Peyer's patch (tissue), 4 donors: Measurements from ENCODE around the gene UBE2Z.

Experiments
- CTCF ChIP-seq, 6 experiments: fragments of 450-650 bp in 4 of 6; fragments of 200-600 bp in 2 of 6; sonication (generic) in 1 of 6; IDR thresholded peaks; one replicate each; pipeline ENCODE4 v1.5.1; 2017 to 2019; ENCODE audit warnings: antibody characterized with exemption in 6 of 6, mild to moderate bottlenecking in 3 of 6, moderate library complexity in 1 of 6
- POLR2A ChIP-seq, 2 donors: fragments of 450-650 bp; IDR thresholded peaks; one replicate each; pipeline ENCODE4 v1.5.1; 2017; ENCODE audit warnings: antibody characterized with exemption in 2 of 2, mild to moderate bottlenecking in 2 of 2, moderate library complexity in 2 of 2

GRCh38 chr17:48908047-48908843, at the start of gene UBE2Z:
- peak in 1 of 6 experiments; percentile 12 for TF ChIP-seq CTCF (IDR thresholded peaks at IDR 0.05)
- peak; percentile 89 to 91 for TF ChIP-seq POLR2A (IDR thresholded peaks at IDR 0.05)
